Measurements from ENCODE around the gene C8G. TPM values are rescaled to one million over a fixed set of nuclear protein-coding genes. Genes with fewer than 3 reads are reported as not detected.

The C8G gene
- total and polyA plus RNA-seq, 2 of the 13 experiments (the other 11 are each of a cell fraction or from before 2014, with no cell fraction given) = 4.9 to 12.8 TPM

DNA sequence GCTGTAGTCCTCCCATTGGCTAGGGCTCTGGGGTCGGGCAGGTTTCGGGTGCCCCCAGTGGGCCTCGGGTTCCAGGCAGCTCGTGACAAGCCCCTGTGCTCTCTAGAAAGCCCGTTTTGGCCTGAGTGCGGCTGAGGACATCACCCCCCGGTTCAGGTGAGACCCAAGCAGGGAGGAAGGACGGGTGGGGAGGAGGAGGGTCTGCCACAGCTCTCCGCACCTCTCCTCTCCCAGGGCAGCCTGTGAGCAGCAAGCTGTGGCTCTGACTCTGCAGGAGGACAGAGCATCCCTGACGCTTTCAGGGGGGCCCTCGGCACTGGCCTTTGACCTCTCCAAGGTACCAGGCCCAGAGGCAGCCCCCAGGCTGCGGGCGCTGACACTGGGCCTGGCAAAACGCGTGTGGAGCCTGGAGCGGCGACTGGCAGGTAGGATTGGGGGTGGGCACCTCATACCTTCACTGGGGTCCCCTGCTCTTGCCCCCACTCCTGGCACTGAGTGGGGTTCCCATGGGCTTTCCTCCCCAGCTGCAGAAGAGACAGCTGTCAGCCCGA is 47.9 kb downstream of the C8G start:
- FAIRE-seq (no peak), ATAC-seq (no peak), DNase-seq (ENCODE audit: low spot score) (no peak)
- ChIA-PET POLR2A (interaction anchor here (0.9 to 2.7 kb wide), 6 partner anchors 9 to 264 kb away, joined by 3 to 22 read pairs (median 4); no protein-coding TSS in a partner anchor), CTCF (ENCODE audit: low intra/inter-chr PET ratio, low total read pairs) (no interaction called here)
- intact Hi-C loops (cut with micrococcal nuclease; ENCODE audit: unreplicated experiment) = loop anchor here (2.0 kb wide), 1 partner anchor 46 kb away; no protein-coding TSS in a partner anchor
- WGBS (ENCODE audit: low lambda C conversion rate) = 61% methylated on average over 5 of the region's 18 CpGs
- Histone ChIP-seq H3K36me3 (replicated peaks in 1 of 2; ENCODE audit: control insufficient read depth in 1 of 2, insufficient read depth in 2 of 2, low read length in 2 of 2) (no peaks in the 10 kb centered on the region), H3K27me3 (ENCODE audit: control insufficient read depth in 1 of 2, insufficient read depth in 2 of 2, low read length in 2 of 2) (peaks cover under 1 to 5% of the 10 kb centered on the region in 2 experiments; a peak in 2 of 5 replicates), H3K4me1 (ENCODE audit: insufficient read depth, low read length) (peaks cover 71% of the 10 kb centered on the region), H3K27ac (ENCODE audit: extremely low read length, insufficient read depth, low read length) (peak overlapping the region; percentile 52), H3K9ac (ENCODE audit: insufficient read depth, low read depth, low read length) (peak overlapping the region; percentile 68), H3K79me2 (ENCODE audit: insufficient read depth, low read length) (peaks cover 5% of the 10 kb centered on the region), H2AFZ (ENCODE audit: low read length) (no peak overlapping the region), H3K9me3 (ENCODE audit: low read length) (no peaks in the 10 kb centered on the region), H4K20me1 (ENCODE audit: insufficient read depth, low read length) (no peaks in the 10 kb centered on the region), H3K4me2 (ENCODE audit: low read depth, low read length) (peak overlapping the region; percentile 92), H3K4me3 (replicated peaks in 1 of 3; ENCODE audit: insufficient read depth in 1 of 3, low read depth in 2 of 3, low read length in 3 of 3) (peak overlapping the region; percentile 61 to 83 (median 73))
- TSS peak; percentile 89 for BruUV-seq (replicated peaks)
- in situ Hi-C loops (cut with HindIII; ENCODE audit: extremely low pct_ligation_motif_present, low pct_unique_long_range_greater_than_20kb) = no loop called here
- TF ChIP-seq, protein P1, sequence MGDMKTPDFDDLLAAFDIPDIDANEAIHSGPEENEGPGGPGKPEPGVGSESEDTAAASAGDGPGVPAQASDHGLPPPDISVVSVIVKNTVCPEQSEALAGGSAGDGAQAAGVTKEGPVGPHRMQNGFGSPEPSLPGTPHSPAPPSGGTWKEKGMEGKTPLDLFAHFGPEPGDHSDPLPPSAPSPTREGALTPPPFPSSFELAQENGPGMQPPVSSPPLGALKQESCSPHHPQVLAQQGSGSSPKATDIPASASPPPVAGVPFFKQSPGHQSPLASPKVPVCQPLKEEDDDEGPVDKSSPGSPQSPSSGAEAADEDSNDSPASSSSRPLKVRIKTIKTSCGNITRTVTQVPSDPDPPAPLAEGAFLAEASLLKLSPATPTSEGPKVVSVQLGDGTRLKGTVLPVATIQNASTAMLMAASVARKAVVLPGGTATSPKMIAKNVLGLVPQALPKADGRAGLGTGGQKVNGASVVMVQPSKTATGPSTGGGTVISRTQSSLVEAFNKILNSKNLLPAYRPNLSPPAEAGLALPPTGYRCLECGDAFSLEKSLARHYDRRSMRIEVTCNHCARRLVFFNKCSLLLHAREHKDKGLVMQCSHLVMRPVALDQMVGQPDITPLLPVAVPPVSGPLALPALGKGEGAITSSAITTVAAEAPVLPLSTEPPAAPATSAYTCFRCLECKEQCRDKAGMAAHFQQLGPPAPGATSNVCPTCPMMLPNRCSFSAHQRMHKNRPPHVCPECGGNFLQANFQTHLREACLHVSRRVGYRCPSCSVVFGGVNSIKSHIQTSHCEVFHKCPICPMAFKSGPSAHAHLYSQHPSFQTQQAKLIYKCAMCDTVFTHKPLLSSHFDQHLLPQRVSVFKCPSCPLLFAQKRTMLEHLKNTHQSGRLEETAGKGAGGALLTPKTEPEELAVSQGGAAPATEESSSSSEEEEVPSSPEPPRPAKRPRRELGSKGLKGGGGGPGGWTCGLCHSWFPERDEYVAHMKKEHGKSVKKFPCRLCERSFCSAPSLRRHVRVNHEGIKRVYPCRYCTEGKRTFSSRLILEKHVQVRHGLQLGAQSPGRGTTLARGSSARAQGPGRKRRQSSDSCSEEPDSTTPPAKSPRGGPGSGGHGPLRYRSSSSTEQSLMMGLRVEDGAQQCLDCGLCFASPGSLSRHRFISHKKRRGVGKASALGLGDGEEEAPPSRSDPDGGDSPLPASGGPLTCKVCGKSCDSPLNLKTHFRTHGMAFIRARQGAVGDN (CRISPR knock-in tag; IDR thresholded peaks at IDR 0.05) = peak; percentile 50; the same call in 1 of the 2 replicates
- TF ChIP-seq KDM5A (IDR thresholded peaks at IDR 0.05; ENCODE audit: borderline replicate concordance, low read length) (no peak), ELF1 (CRISPR knock-in tag; IDR thresholded peaks at IDR 0.05) (0 out of 2 replicates have a peak, but pooled peaks have one; percentile 6), NFYB (CRISPR knock-in tag; IDR thresholded peaks at IDR 0.05) (no peak), ATF7-NPFF (CRISPR knock-in tag; IDR thresholded peaks at IDR 0.05; ENCODE audit: low read depth) (no peak), STAT5B (CRISPR knock-in tag; IDR thresholded peaks at IDR 0.05) (no peak), ZNF605 (CRISPR knock-in tag; IDR thresholded peaks at IDR 0.05) (0 out of 2 replicates have a peak, but pooled peaks have one; percentile 2), SPEN (CRISPR knock-in tag; IDR thresholded peaks at IDR 0.05; ENCODE audit: low read depth) (0 out of 2 replicates have a peak, but pooled peaks have one; percentile 35), ZNF333 (CRISPR knock-in tag; IDR thresholded peaks at IDR 0.05; ENCODE audit: borderline replicate concordance) (0 out of 2 replicates have a peak, but pooled peaks have one; percentile 47), ZNF629 (CRISPR knock-in tag; conservative IDR thresholded peaks at IDR 0.05) (no peak), CENPT (CRISPR knock-in tag; IDR thresholded peaks at IDR 0.05; ENCODE audit: low read depth) (no peak), KLF15 (CRISPR knock-in tag; IDR thresholded peaks at IDR 0.05; ENCODE audit: borderline replicate concordance) (0 out of 2 replicates have a peak, but pooled peaks have one; percentile 1), JUNB (CRISPR knock-in tag; IDR thresholded peaks at IDR 0.05; ENCODE audit: borderline replicate concordance) (no peak), AKAP8 (CRISPR knock-in tag; IDR thresholded peaks at IDR 0.05) (0 out of 2 replicates have a peak, but pooled peaks have one; percentile 10)
- TF ChIP-seq, protein P2, sequence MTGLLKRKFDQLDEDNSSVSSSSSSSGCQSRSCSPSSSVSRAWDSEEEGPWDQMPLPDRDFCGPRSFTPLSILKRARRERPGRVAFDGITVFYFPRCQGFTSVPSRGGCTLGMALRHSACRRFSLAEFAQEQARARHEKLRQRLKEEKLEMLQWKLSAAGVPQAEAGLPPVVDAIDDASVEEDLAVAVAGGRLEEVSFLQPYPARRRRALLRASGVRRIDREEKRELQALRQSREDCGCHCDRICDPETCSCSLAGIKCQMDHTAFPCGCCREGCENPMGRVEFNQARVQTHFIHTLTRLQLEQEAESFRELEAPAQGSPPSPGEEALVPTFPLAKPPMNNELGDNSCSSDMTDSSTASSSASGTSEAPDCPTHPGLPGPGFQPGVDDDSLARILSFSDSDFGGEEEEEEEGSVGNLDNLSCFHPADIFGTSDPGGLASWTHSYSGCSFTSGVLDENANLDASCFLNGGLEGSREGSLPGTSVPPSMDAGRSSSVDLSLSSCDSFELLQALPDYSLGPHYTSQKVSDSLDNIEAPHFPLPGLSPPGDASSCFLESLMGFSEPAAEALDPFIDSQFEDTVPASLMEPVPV (CRISPR knock-in tag; IDR thresholded peaks at IDR 0.05) = no peak
- TF ChIP-seq, protein P3, sequence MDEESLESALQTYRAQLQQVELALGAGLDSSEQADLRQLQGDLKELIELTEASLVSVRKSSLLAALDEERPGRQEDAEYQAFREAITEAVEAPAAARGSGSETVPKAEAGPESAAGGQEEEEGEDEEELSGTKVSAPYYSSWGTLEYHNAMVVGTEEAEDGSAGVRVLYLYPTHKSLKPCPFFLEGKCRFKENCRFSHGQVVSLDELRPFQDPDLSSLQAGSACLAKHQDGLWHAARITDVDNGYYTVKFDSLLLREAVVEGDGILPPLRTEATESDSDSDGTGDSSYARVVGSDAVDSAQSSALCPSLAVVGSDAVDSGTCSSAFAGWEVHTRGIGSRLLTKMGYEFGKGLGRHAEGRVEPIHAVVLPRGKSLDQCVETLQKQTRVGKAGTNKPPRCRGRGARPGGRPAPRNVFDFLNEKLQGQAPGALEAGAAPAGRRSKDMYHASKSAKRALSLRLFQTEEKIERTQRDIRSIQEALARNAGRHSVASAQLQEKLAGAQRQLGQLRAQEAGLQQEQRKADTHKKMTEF (CRISPR knock-in tag; IDR thresholded peaks at IDR 0.05) = no peak
- TF ChIP-seq, protein P4, sequence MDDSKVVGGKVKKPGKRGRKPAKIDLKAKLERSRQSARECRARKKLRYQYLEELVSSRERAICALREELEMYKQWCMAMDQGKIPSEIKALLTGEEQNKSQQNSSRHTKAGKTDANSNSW (CRISPR knock-in tag; IDR thresholded peaks at IDR 0.05; ENCODE audit: borderline replicate concordance) = no peak
